Hepatocyte (in vitro differentiated cells): ENCODE measurements around the gene AQP1. TPM values are rescaled to one million over a fixed set of nuclear protein-coding genes. Genes with fewer than 3 reads are reported as not detected.
A peak's percentile ranks its signal among the peaks of the same experiment; 100 is the strongest.

Experiments used
- DNase-seq: peaks from one replicate; pipeline ENCODE4 v3.0.0-alpha.2; 2016; ENCODE audit warnings: low spot score
- H2AFZ ChIP-seq: fragments of 200-600 bp; sonication (generic); 2 replicates; pipeline ENCODE4 v1.6.0; 2016; ENCODE audit warnings: antibody characterized with exemption, mild to moderate bottlenecking
- H3K27ac ChIP-seq: fragments of 200-600 bp; sonication (generic); 2 replicates; pipeline ENCODE4 v1.5.1; 2016; ENCODE audit warnings: mild to moderate bottlenecking
- H3K27me3 ChIP-seq: fragments of 200-600 bp; sonication (generic); 2 replicates; pipeline ENCODE4 v1.6.1; 2016
- H3K36me3 ChIP-seq: fragments of 200-600 bp; sonication (generic); replicated peaks from 2 replicates; pipeline ENCODE4 v1.5.1; 2016; ENCODE audit warnings: low read depth; ENCODE audit not compliant: insufficient read depth
- H3K4me1 ChIP-seq: fragments of 200-600 bp; sonication (generic); 2 replicates; pipeline ENCODE4 v1.5.1; 2016; ENCODE audit warnings: mild to moderate bottlenecking, moderate library complexity; ENCODE audit not compliant: insufficient read depth
- H3K4me2 ChIP-seq: fragments of 200-600 bp; sonication (generic); 2 replicates; pipeline ENCODE4 v1.6.0; 2016
- H3K4me3 ChIP-seq: fragments of 200-600 bp; sonication (generic); 2 replicates; pipeline ENCODE4 v1.5.1; 2016; ENCODE audit warnings: mild to moderate bottlenecking
- H3K79me2 ChIP-seq: fragments of 200-600 bp; sonication (generic); 2 replicates; pipeline ENCODE4 v1.6.0; 2017; ENCODE audit warnings: mild to moderate bottlenecking
- H3K9me2 ChIP-seq: fragments of 200-600 bp; sonication (generic); replicated peaks from 2 replicates; pipeline ENCODE4 v1.6.0; 2017; ENCODE audit warnings: mild to moderate bottlenecking; ENCODE audit not compliant: insufficient read depth
- H3K9me3 ChIP-seq: fragments of 200-600 bp; sonication (generic); 2 replicates; pipeline ENCODE4 v1.5.1; 2016; ENCODE audit warnings: low read depth, mild to moderate bottlenecking
- H4K20me1 ChIP-seq: fragments of 200-600 bp; sonication (generic); 2 replicates; pipeline ENCODE4 v1.6.0; 2016; ENCODE audit warnings: mild to moderate bottlenecking; ENCODE audit not compliant: insufficient read depth, poor library complexity, severe bottlenecking
- EZH2 ChIP-seq: fragments of 200-600 bp; sonication (generic); IDR thresholded peaks from 2 replicates; pipeline ENCODE4 v1.6.1; 2016; ENCODE audit warnings: antibody characterized with exemption, mild to moderate bottlenecking, borderline replicate concordance
- EZH2phosphoT487 ChIP-seq: fragments of 200-600 bp; sonication (generic); IDR thresholded peaks from one replicate; pipeline ENCODE4 v1.6.1; 2018; ENCODE audit warnings: antibody characterized with exemption, mild to moderate bottlenecking, low read depth, moderate library complexity; ENCODE audit not compliant: unreplicated experiment, severe bottlenecking
- WGBS: methylation state at CpG from one replicate; pipeline ENCODE4 v1.1.6; 2016; ENCODE audit warnings: low lambda C conversion rate; ENCODE audit errors: missing lambda C conversion rate; 5-methylcytosine and 5-hydroxymethylcytosine counted together
- polyA plus RNA-seq: library from polyadenylated mRNA; unstranded; fragments of >200 nt; fragmentation: Nextera tagmentation; extraction: Ambion mirVana; gene quantifications from 2 replicates; pipeline ENCODE4 v1.2.1, GENCODE V29; 2016
- total RNA-seq: library from RNA; depleted of rRNA; stranded (reverse); fragments of >200 nt; gene quantifications from 2 replicates; pipeline ENCODE4 v1.2.3, GENCODE V29; 2014
- TF ChIP-seq, protein P1 (sequence below): fragments of 200-600 bp; sonication (generic); IDR thresholded peaks from 2 replicates; pipeline ENCODE4 v1.5.1; 2016; ENCODE audit warnings: antibody characterized with exemption, mild to moderate bottlenecking; ENCODE audit not compliant: poor library complexity

The AQP1 gene
- total and polyA plus RNA-seq, 2 experiments from 2014 or later, result 124 to 183 TPM

DNA sequence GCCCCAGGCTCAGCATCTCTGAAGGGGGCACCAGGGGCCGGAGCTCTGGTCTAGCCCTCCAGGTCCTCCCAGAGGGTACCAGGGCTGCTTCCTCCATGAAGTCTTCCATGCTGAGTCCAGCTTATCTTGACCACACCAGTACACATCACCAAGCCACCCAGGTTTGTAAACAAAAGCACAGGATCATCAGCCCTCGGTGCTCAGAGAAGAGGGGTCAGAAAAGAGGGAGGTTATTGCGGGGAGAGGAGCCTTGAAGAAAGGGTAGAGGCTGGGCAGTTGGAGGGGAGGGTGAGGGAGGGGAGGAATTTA lies 23.9 kb downstream of the AQP1 start:
- 77% methylated on average over 3 of the region's 3 CpGs for WGBS
- Histone ChIP-seq H3K9me3 (no peaks in the 10 kb centered on the region), H3K9me2 (no peaks in the 10 kb centered on the region)

DNA sequence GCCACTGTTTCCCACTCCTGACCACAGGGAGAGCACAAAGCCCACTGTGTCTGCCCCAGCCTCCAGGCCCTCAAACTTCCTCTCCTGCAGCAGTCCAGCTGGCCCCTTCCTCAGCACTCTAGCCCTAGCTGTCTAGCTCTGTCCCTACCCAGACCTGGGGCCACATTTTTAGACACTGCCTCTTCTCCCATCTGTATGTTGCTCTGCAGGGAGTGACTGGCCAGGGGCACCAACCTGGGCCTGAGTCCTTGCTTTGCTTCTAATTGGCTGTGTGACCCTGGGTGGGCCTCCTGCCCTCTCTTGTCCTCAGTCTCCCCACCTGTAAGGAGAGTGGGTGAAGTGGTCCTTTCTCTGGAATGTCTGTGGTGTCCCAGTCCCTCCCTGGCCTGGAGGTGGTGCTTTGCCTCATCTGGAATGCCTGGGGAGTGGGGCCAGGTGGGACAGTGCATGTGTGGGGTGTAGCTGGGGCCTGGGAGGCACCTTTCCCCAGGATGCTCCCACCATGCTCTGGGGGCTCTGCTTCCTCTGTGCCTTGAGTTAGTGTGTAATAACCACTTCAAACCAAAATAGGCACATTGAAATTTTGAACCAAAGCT lies 25.1 kb downstream of the AQP1 start:
- H3K27ac ChIP-seq, result no peak overlapping the region

More for the DNA sequence above, 23.9 kb downstream of the AQP1 start:
- Histone ChIP-seq H3K4me3 (no peak overlapping the region), H2AFZ (no peak overlapping the region), H3K4me2 (no peak overlapping the region), H4K20me1 (no peaks in the 10 kb centered on the region), H3K27me3 (no peaks in the 10 kb centered on the region), H3K79me2 (no peaks in the 10 kb centered on the region), H3K36me3 (no peaks in the 10 kb centered on the region), H3K27ac (no peak overlapping the region), H3K4me1 (peaks cover 18% of the 10 kb centered on the region)
- TF ChIP-seq EZH2, result no peak
- DNase-seq, result peak; percentile 2

DNA sequence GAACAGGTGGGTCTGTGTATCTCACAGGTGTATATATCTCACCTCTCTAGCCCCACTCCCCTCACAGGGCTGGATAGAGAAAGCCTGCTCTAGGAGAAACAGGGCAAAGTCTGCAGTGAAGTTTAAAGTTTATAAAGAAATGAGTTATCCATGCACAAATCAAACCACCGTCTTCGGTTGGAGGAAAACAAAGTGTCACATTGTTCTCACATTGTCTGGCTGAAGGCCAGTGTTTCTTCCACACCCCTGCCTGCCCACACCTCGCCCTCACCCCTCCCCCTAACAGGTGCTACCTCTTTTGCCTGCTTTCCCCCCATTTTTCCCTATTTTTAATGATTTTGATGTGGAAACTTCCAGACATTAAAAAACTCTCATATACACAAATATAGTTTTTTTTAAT lies 25.8 kb downstream of the AQP1 start:
- Histone ChIP-seq H3K9me3 (no peaks in the 10 kb centered on the region), H3K4me3 (no peak overlapping the region), H3K4me2 (no peak overlapping the region), H3K79me2 (no peaks in the 10 kb centered on the region), H3K4me1 (peaks cover 5% of the 10 kb centered on the region), H3K36me3 (no peaks in the 10 kb centered on the region), H3K9me2 (no peaks in the 10 kb centered on the region), H2AFZ (no peak overlapping the region), H4K20me1 (no peaks in the 10 kb centered on the region), H3K27ac (no peak overlapping the region), H3K27me3 (no peaks in the 10 kb centered on the region)
- TF ChIP-seq, protein P1, sequence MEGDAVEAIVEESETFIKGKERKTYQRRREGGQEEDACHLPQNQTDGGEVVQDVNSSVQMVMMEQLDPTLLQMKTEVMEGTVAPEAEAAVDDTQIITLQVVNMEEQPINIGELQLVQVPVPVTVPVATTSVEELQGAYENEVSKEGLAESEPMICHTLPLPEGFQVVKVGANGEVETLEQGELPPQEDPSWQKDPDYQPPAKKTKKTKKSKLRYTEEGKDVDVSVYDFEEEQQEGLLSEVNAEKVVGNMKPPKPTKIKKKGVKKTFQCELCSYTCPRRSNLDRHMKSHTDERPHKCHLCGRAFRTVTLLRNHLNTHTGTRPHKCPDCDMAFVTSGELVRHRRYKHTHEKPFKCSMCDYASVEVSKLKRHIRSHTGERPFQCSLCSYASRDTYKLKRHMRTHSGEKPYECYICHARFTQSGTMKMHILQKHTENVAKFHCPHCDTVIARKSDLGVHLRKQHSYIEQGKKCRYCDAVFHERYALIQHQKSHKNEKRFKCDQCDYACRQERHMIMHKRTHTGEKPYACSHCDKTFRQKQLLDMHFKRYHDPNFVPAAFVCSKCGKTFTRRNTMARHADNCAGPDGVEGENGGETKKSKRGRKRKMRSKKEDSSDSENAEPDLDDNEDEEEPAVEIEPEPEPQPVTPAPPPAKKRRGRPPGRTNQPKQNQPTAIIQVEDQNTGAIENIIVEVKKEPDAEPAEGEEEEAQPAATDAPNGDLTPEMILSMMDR, result no peak
- 56% methylated on average over 3 of the region's 3 CpGs for WGBS
- no peak for DNase-seq

More for the DNA sequence above, 25.1 kb downstream of the AQP1 start:
- Histone ChIP-seq H4K20me1 (no peaks in the 10 kb centered on the region), H3K4me3 (no peak overlapping the region), H3K79me2 (no peaks in the 10 kb centered on the region), H3K4me1 (peaks cover 12% of the 10 kb centered on the region), H3K9me2 (no peaks in the 10 kb centered on the region), H3K4me2 (no peak overlapping the region), H3K27me3 (no peaks in the 10 kb centered on the region), H3K9me3 (no peaks in the 10 kb centered on the region), H3K36me3 (no peaks in the 10 kb centered on the region), H2AFZ (no peak overlapping the region)
- no peak for DNase-seq
- TF ChIP-seq EZH2 (no peak), EZH2phosphoT487 (no peak)
- TF ChIP-seq, protein P1, result no peak

DNA sequence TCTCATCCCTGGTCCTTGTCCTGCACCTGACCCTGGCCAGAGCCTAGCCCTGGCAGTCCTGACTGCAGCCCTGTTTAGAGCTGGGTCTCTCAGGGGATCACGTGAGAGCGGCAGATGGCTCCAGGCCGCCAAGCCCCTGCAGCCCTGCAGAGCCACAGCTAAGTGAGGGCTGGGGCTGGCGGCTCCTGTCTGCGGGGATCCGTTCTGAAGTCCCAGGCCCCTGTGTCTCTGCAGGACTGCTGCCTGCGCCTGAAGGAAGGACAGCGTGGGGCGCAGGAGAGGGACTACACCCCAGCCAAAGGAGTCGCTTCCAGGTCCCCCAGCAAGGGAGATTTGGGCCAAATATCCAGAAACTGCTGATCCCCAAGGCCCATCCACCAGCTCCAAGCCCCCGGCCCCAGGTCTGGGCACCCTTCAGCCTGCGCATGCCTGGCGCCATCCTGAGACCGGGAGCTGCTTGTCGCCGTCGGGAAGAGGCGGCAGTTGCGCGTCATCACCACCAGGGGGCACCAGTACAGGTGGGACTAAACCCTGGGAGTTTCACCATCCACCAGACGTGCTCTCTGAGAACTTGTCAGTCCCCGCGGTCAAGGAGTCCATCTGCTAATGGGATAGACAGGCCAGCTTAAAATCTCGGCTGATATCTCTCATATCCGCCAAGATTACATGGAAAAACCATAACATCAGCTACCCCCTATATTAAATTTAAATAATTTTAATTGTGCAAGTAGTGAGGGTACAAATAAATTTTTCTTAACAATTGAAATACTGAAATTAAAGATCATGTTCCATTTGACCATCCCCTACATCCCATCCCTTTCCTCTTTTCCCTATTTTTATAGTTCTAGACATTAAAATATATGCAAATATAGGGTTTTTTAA lies 27.0 kb downstream of the AQP1 start:
- no peaks in the 10 kb centered on the region for H3K27me3 ChIP-seq
- no peak overlapping the region for H3K27ac ChIP-seq
- H3K4me3 ChIP-seq, result no peak overlapping the region
- no peaks in the 10 kb centered on the region for H3K9me3 ChIP-seq
- H3K9me2 ChIP-seq, result no peaks in the 10 kb centered on the region
- peak overlapping the region; percentile 65 for H2AFZ ChIP-seq
- TF ChIP-seq, protein P1, result peak; percentile 95
- no peak for TF ChIP-seq EZH2phosphoT487
- H3K4me2 ChIP-seq, result peak overlapping the region; percentile 73
- WGBS, result 8% methylated on average over 25 of the region's 25 CpGs
- peaks cover 3% of the 10 kb centered on the region for H3K4me1 ChIP-seq
- H3K79me2 ChIP-seq, result no peaks in the 10 kb centered on the region
- no peaks in the 10 kb centered on the region for H4K20me1 ChIP-seq
- H3K36me3 ChIP-seq, result no peaks in the 10 kb centered on the region
- DNase-seq, result peak; percentile 89
